H1 (cell line): ENCODE measurements around the gene PKD1L1. TPM values are rescaled to one million over a fixed set of nuclear protein-coding genes. Genes with fewer than 3 reads are reported as not detected.

Experiments
- RBBP5 ChIP-seq: IDR thresholded peaks from 2 replicates; pipeline ENCODE4 v1.7.1; 2012; ENCODE audit warnings: low read depth, mild to moderate bottlenecking, inconsistent platforms, low read length, moderate library complexity, borderline replicate concordance
- polyA plus RNA-seq, 7 experiments: library from polyadenylated mRNA; depleted of rRNA in 3 of 7; stranded (reverse) in 5 of 7; unstranded in 2 of 7; fragments of >200 nt in 5 of 7; fragments of 200-250 nt in 2 of 7; gene quantifications; 1 replicate in 5 of 7; 2 replicates in 1 of 7; 4 replicates in 1 of 7; pipeline versions ENCODE4 v1.2.1 to v1.2.3, GENCODE V29; 2011 to 2013; ENCODE audit warnings: missing spikeins in 2 of 7, mixed read lengths in 2 of 7
- total RNA-seq: library from RNA; stranded (reverse); fragmentation: NEBNext Ultra II Directional; extraction: Animal tissue kit (Norgen Biotek cat#: 25700); gene quantifications from 2 replicates; pipeline ENCODE4 v1.2.1, GENCODE V29; 2021
- TF ChIP-seq, protein P1 (sequence below): IDR thresholded peaks from 2 replicates; pipeline ENCODE4 v1.6.1; 2012; ENCODE audit warnings: low read length, inconsistent platforms

The PKD1L1 gene
- total and polyA plus RNA-seq, 2 of the 8 experiments (the other 6 are each of a cell fraction or from before 2014, with no cell fraction given), result 0.22 to 0.35 TPM

DNA sequence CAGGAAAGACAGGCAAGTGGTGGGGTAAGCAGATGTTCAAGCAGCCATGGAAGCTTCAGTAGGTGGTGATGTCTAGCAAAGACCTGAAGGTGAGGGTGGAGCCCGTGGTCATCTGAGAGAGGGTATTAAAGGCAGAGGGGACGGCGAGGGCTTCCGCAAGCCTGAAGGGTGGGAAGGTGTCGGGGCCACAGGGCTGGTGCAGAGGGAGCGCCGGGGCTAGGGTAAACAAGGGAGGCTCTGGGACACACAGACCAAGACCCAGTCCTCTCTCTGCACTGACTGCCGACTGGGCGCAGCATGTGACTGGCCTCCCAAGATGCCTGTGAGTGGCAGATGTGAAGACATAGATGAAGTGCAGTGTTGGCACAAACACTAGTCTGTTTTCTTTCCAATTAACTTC is 132.4 kb downstream of the PKD1L1 start (continued):
- TF ChIP-seq, protein P1, sequence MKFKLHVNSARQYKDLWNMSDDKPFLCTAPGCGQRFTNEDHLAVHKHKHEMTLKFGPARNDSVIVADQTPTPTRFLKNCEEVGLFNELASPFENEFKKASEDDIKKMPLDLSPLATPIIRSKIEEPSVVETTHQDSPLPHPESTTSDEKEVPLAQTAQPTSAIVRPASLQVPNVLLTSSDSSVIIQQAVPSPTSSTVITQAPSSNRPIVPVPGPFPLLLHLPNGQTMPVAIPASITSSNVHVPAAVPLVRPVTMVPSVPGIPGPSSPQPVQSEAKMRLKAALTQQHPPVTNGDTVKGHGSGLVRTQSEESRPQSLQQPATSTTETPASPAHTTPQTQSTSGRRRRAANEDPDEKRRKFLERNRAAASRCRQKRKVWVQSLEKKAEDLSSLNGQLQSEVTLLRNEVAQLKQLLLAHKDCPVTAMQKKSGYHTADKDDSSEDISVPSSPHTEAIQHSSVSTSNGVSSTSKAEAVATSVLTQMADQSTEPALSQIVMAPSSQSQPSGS, result no peak
- no peak for TF ChIP-seq RBBP5
- TF ChIP-seq, all 59 proteins: peak for 0
